ENCODE results near the gene ARHGDIG.
"Not testable (repeated sequence)": the region's sequence is repeated elsewhere in the genome, so short reads cannot be mapped to it uniquely, and the experiment has no call there.

The ARHGDIG gene

DNA sequence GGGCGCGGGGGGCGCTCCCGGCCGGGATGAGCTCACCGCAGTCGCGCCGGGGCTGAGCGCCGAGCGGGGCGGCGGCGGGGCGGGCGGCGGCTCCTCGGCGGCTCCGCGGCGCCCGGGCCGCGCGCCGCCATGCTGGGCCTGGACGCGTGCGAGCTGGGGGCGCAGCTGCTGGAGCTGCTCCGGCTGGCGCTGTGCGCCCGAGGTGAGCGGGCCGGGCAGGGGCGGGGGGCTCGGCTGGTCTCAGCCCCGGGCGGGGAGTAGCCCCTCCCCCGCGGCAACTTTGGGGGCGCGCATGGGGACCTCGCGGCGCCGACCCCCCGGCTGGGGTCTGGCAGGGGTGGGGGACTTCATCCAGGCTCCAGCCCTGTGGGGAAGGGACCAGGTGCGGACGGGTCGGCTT is at the start of gene ARHGDIG:
ARHGDIG (plus strand) TSS at position 40 of the 400 bp plus-strand sequence; CDS start at position 130, 90 bp downstream.
- DNase-seq = no peak

DNA sequence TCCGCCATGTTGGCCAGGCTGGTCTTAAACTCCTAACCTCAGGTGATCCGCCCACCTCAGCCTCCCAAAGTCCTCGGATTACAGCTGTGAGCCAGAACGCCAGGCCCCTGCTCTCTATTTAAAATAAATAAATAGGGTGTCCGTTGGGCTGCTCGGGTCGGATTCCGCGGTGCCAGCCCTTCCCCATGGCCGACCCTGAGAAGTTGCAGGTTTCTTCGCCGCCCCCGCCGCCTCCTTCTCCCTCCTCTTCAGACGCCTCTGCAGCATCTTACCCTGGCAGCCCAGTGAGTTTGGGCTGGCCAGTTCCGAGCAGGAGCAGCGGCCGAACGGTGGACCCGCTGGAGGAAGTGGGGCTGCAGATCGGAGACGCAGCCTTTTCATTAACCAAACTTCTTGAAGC is 49.4 kb upstream of the ARHGDIG start:
- DNase-seq = no peak

DNA sequence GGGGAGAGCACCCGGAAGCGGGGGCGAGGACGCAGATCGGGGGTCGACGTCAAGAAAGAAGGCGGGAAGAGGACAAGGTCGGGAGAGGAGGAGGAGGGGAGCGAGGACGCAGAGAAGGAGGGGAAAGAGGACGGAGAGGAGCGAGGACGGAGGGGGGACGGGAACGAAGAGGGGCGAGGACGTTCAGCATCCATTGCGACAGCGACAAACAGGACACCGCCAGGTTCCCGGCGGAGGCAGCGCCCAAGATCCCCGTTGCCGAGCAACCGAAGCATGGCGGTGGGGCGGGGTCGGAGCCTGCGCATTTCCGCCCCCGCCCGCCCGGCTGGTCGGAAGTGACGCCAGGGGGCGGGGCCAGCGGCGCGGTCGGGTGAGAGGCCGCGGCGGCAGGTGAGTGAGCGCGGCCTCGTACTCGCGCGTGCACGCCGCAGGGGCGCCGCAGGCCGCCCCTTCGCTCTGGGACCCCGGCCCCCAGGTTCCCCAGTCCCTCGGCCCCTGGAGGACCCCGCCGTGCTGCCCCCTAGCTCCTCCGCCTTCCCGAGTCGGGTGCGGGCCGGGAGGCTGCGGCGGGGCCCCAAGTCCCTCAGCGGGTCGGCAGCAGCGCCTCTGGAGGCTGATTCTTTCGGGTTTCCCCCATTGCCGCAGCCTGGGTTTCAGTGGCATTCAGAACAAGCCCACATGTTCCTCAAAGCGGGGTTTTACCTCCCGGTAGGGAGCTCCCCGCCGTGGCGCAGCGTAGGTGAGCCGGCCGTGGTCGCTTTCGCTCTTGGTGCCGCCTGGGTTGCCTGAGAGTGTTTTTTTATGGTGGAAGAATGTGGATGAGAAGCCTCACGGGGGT is 45.7 kb upstream of the ARHGDIG start, which contains the start of gene FAM234A:
FAM234A (plus strand) TSS at position 354 of the 838 bp plus-strand sequence. CDS start 19,593 bp downstream, outside the sequence.
- DNase-seq = peak; percentile 95

DNA sequence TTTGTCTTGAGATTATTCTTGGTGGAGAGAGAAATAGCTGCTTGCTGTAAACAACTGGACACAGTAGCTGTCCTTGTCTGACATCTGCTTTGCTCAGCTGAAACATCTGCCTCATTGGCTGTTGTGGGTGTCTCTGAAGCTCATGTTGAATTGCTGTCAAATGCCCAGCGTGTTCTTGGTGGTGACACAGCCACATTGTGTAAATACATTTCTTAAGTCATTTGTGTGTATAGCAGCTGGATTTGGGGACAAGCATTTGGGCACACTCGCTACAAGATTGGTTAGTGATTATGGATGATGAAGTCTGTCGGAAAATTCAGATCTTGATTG is 40.5 kb upstream of the ARHGDIG start:
- DNase-seq = no peak

DNA sequence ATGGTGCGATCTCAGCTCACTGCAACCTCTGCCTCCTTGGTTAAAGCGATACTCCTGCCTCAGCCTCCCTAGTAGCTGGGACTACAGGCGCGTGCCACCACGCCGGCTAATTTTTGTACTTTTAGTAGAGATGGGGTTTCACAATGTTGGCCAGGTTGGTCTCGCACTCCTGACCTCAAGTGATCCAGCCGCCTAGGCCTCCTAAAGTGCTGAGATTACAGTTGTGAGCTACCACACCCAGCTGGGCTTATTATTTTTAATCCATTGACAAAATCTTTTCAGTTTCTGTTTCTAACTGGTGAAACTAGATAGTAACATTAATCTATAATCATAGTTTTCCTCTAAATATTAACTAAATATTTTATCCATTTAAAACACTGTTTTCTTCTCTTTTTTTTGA is 39.8 kb upstream of the ARHGDIG start:
- no peak for DNase-seq

DNA sequence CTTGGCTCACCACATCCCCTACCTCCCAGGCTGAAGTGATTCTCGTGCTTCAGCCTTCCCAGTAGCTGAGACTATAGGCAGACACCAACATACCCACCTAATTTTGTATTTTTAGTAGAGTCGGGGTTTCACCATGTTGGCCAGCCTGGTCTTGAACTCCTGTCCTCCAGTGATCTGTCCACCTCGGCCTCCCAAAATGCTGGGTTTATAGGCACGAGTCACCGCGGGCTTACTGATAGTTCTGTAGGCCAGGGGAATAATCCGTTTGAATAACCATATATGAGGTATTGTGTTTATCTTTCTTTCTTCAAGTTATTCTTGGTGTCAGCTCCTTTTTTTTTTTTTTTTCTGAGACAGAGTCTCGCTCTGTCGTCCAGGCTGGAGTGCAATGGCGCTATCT is 38.1 kb upstream of the ARHGDIG start:
- no peak for DNase-seq

DNA sequence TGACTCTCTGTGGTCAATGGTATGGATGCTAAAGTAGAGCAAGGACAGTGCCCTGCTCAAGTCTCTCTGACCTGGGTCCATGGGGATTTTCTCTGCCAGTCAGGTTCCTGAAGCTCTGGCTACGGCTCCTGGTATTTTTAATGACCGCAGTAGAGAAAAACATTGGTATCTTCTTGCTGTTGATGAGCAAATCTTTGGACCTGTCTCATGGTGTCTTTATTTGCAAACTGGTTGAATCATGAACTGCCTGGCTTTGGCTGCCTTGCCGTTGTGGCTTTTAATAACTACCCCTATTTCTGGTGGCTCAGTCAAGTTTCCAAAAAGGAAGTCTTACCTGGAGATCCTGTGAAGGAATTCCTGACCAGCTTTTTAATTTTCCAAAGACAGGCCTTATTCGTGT is 37.0 kb upstream of the ARHGDIG start:
- no peak for DNase-seq

DNA sequence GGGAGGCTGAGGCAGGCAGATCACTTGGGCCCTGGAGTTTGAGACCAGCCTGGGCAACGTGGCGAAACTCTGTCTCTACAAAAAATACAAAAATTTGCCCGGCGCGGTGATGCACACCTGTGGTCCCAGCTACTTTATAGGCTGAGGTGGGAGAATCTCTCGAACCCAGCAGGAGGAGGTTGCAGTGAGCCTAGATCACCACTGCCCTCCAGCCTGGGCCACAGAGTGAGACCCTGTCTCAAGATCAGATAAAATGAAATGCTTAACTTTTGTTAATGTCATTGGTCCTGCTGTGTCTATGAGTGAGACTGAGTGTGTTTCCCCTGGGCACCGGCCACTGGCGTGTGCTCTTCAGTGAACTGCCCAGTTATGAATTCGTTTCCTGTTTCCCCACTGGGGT is 35.3 kb upstream of the ARHGDIG start:
- no peak for DNase-seq

DNA sequence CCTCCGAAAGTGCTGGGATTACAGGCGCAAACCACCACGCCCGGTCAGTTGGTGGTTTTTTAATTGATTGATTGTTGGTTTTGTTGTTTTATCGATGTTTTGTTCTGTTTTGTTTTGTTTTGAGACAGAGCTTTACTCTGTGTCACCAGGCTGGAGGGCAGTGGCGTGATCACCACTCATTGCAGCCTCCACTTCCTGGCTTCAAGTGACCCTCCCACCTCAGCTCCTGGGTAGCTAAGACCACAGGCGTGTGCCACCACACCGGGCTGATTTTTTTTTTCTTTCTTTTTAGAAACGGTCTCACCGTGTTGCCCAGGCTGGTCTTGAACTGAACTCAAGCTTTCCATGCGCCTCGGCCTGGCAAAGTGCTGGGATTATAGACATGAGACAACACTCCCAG is 33.4 kb upstream of the ARHGDIG start:
- DNase-seq = no peak

DNA sequence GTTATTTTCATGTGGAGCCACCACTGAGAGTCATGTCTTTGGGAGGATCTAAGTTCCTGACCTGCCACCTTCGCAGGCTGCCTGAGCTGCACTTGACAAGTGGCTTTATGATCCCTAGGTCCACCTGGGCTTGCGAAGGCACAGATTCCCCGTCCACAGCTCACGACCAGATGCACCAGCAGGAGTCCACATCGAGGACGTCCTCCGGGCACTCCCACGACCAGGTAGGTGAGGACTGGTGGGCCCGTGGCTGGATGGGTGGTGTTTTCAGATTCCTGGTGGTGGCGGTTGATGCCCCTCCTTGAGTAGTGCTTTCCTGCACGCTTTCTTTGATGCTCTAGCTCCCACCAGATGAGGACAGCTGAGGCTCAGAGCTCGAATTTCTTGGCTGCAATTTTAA is 31.0 kb upstream of the ARHGDIG start:
- no peak for DNase-seq

DNA sequence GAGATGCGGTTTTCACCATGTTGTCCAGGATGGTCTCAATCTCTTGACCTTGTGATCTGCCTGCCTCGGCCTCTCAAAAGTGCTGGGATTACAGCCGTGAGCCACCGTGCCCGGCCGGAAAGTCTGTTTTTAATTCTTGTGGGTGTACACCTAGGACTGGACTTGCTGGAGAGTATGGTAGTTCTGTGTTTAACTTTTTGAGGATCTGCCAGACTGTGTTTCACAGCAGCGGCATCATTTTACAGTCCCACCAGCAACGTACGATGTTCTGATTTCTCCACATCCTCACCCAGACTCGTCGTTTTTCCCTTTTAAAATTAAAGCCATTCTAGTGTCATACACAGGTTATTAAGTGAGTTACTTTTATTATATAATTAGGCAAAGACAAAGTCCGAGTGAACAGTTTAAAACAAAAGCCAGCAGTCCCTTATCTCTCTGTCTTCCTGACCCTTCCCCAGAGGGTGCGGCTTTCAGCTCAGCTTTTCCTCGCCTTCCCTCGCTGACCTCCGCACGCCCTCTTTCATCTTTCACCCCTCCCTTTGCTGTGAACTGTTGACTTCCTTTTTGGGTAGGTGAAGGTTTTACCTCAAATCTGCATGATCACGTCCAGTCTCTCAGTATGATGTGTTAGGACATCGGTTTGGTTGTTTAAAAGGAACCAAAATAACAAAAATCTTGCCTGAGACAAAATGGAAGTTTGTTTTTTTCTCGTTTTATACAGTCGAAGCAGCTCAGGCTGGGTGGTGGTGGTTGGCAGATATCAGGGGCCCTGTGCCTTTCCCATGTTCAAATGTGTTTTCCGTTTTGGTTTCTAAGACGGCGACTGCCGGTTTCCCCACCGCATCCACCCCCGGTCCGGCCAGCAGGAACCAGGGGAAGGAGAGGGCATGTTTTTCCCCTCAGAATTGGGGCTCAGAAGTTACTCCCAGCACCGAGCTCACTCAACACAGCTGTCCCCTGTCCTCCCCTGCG is 27.7 kb upstream of the ARHGDIG start:
- DNase-seq = no peak

DNA sequence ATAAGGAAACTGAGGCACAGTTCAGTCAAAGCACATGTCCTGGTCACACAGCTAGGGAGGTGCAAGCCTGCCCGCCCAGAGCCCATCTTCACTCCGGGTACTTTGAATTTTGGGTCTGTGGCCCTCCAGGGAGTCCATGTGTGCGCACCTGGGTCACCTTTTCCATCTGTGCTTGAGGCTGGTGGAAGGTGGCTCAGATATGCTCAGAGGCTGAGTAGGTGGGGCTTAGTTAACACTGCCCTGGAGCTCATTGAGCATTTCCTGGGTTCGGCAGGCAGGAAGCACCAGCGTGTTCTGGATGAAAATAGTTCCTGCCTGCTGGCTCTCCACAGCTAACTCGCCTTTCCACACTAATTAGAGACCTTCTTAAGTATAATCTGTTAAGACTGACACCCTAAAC is 26.6 kb upstream of the ARHGDIG start:
- no peak for DNase-seq

DNA sequence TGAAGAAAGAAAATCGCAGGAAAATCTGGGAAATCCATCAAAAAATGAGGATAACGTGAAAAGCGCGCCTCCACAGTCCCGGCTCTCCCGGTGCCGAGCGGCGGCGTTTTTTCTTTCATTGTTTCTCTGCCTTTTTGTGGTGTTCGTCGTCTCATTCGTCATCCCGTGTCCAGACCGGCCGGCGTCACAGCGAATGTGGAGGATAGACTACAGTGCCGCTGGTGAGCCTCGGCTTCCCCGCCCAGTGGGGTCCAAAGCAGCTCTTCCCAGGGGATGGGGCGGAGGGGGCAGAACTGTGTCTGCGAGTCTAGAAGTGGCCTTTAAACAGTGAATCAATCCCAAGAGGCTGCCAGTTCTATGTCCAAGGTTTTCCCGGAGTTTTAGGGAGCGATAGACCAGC is 25.9 kb upstream of the ARHGDIG start:
- DNase-seq = no peak

DNA sequence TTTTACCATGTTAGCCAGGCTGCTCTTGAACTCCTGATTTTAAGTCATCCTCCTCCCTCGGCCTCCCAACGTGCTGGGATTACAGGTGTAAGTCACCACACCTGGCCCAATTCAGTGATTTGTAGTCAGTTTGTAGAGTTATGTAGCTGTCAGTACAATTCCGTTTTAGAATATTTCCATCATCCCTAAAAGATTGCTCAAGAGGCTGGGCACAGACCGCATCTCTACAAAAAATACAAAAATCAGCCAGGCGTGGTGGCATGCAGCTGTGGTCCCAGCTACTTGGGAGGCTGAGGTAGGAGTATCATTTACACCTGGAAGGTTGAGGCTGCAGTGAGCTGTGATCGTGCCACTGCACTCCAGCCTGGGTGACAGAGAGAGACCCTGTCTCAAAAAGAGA is 25.2 kb upstream of the ARHGDIG start:
- no peak for DNase-seq

DNA sequence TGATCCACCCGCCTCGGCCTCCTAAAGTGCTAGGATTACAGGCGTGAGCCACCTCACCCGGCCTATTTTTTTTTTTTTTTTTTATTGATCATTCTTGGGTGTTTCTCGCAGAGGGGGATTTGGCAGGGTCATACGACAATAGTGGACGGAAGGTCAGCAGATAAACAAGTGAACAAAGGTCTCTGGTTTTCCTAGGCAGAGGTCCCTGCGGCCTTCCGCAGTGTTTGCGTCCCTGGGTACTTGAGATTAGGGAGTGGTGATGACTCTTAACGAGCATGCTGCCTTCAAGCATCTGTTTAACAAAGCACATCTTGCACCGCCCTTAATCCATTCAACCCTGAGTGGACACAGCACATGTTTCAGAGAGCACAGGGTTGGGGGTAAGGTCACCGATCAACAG is 22.3 kb upstream of the ARHGDIG start:
- DNase-seq = not testable (repeated sequence)

DNA sequence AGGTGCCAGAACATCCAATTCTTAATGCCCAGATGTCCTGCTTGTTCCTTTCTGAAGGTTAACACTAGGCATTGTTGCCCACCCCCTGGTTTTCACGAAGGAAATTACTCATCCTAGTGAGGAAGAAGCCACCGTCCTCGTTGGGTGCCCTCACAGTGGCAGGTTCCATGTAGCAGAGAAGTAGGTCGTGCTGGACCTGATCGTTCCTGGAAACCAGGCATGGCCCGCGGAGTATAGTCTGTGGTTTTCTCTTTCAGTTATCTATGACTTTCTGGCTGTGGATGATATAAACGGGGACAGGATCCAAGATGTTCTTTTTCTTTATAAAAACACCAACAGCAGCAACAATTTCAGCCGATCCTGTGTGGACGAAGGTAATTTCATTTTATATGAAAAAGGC is 21.2 kb upstream of the ARHGDIG start:
- no peak for DNase-seq

DNA sequence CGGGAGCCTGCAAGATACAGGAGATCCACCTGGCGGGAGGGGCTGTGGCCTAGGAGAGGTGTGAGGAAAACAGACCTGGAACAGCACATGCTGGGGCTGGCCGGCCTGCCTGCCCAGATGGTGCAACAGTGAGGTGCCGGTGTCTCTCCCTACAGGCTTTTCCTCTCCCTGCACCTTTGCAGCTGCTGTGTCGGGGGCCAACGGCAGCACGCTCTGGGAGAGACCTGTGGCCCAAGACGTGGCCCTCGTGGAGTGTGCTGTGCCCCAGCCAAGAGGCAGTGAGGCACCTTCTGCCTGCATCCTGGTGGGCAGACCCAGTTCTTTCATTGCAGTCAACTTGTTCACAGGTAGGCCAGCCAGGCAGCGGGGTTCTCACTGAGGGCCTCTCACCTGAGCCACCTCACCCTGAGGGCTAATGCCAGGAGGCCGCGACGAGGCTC is 20.6 kb upstream of the ARHGDIG start:
- DNase-seq = peak; percentile 61

DNA sequence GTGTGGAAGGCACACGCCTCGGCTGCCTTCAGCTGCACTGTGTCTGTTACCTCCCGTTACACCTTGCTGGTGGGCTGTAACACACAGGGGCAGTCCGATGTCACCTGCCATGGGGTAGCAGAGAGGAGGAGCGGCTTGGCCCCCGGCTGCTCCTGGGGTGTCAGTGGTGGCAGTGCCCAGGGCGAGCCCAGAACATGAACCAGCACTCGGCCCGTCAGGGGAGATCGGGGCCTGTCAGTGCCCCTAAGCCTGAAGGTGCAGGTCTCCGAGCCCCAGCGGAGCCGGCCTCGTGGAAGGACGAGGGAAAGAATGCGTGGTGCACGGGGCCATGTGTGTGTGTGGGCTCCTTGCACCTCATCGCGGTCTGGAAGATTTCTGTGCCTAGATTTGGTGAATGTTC is 20.1 kb upstream of the ARHGDIG start:
- DNase-seq = no peak

DNA sequence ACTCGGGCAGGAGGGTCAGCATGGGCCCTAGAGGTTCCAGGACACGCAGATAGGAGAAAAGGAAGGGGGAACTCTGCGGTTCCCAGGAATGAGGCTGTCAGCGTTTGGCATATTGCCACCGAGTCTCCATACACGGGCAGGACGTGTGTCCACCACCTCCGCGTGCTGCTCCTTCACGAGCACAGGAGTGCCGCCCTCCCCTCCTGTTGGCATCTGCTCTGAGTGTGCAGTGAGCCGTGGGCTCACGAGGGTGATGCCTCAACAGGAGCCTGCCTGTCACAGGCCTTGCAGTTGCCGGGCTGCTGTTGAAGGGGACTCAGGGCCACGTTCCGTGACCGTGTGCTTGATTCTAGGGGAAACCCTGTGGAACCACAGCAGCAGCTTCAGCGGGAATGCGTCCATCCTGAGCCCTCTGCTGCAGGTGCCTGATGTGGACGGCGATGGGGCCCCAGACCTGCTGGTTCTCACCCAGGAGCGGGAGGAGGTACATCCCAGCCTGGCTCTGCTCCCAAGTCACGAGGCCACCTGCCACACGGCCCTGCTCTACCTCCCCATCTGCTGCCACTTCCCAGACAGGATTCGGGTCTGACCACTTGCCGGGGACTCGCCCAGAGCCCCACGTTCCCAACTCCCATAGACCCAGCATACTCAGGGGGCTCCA is 19.2 kb upstream of the ARHGDIG start:
- peak; percentile 78 for DNase-seq

DNA sequence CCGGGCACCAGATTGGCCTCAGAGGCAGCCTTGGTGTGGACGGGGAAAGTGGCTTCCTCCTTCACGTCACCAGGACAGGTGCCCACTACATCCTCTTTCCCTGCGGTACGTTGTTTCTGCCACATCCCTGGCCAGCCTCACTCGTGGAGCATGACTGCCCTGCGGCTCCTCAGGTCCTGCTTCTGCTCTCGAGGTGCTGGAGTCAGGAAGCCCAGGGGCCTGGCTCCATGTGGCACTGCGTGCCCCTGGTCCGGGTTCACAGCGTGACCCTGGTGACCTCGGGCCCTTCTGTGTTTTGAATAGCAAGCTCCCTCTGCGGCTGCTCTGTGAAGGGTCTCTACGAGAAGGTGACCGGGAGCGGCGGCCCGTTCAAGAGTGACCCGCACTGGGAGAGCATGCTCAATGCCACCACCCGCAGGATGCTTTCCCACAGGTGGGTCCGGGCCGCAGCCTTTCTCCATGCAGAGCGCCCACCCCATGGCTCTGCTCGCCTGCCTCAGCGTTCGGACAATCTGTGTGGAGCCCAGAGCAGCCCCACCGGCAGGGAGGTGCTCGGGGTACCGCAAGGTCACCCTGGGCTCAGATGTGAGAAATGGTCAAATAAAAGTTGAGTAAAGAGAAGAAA is 18.2 kb upstream of the ARHGDIG start:
- no peak for DNase-seq

DNA sequence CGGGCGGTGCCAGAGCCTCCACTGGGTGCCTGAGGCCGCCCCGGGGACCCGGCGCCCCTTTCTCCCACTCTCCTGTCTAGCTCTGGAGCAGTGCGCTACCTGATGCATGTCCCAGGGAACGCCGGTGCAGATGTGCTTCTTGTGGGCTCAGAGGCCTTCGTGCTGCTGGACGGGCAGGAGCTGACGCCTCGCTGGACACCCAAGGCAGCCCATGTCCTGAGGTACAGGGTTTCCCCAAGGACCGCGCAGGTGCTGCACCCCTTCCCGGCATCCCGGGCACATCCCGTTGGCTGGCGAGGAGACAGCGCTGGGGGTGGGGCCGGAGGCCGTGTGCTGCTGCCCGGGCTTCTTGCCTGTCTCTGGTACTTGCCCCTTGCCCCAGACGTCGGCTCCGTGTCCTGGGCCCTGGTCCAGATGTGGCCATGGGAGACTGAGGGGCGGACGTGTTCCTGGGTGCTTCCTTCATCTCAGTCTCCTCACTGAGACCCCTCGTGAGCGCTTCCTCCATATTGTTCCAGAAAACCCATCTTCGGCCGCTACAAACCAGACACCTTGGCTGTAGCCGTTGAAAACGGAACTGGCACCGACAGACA is 17.1 kb upstream of the ARHGDIG start:
- DNase-seq = no peak

DNA sequence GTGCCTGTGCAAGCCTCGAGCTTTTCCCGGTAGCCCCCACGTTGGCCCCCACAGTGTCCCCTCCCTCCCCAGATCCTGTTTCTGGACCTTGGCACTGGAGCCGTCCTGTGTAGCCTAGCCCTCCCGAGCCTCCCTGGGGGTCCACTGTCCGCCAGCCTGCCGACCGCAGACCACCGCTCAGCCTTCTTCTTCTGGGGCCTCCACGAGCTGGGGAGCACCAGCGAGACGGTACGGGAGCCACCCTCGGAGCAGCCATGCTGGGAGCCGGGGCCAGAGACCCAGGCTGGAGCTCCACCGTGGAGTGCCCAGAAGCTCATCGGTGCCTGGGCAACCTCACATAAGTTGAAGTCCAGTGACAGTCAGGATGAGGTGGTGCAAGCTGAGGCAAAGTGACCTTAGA is 16.4 kb upstream of the ARHGDIG start:
- no peak for DNase-seq

Measured in NCI-H2171 treated with DMSO at 0.1 percent for 48 hours (cell line).